Measurements from ENCODE around the gene LHX8. TPM values are rescaled to one million over a fixed set of nuclear protein-coding genes. Genes with fewer than 3 reads are reported as not detected.
"Not testable (repeated sequence)": the region's sequence is repeated elsewhere in the genome, so short reads cannot be mapped to it uniquely, and the experiment has no call there.

The LHX8 gene
- total RNA-seq, 1 donor, result not detected

DNA sequence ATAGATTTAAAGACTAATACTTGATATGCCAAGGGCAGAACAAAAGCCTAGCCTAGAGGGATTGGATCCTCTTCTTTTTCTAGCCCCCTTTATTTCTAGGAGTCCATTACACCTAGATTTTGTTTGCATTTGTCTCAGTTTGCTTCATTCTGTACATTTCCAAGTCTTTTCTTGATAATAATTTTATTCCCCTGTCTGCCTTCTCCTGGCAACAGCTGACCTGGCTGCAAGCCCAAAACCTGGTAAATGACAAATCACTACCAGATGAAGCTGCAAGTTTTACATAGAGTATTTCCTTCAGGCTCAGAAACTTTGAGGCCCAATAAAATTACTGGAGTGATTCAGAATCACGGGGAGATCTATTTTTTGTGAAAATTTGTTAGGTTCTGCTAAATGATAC lies 36.5 kb upstream of the LHX8 start:
- H2AFZ ChIP-seq (ENCODE audit: low read length), result no peak overlapping the region
- TF ChIP-seq, protein P1, sequence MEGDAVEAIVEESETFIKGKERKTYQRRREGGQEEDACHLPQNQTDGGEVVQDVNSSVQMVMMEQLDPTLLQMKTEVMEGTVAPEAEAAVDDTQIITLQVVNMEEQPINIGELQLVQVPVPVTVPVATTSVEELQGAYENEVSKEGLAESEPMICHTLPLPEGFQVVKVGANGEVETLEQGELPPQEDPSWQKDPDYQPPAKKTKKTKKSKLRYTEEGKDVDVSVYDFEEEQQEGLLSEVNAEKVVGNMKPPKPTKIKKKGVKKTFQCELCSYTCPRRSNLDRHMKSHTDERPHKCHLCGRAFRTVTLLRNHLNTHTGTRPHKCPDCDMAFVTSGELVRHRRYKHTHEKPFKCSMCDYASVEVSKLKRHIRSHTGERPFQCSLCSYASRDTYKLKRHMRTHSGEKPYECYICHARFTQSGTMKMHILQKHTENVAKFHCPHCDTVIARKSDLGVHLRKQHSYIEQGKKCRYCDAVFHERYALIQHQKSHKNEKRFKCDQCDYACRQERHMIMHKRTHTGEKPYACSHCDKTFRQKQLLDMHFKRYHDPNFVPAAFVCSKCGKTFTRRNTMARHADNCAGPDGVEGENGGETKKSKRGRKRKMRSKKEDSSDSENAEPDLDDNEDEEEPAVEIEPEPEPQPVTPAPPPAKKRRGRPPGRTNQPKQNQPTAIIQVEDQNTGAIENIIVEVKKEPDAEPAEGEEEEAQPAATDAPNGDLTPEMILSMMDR (IDR thresholded peaks at IDR 0.05; ENCODE audit: extremely low read depth, low read depth, low read length), result no peak
- no peaks in the 10 kb centered on the region for H3K79me2 ChIP-seq (ENCODE audit: insufficient read depth, low read length)
- DNase-seq (ENCODE audit: insufficient read length, low spot score, missing footprints), result no peak
- H4K20me1 ChIP-seq (ENCODE audit: insufficient read depth, low read length), result no peaks in the 10 kb centered on the region
- no peak overlapping the region for H3K4me2 ChIP-seq (ENCODE audit: insufficient read depth, low read length)
- H3K27ac ChIP-seq (ENCODE audit: low read depth, low read length), result no peak overlapping the region
- no peaks in the 10 kb centered on the region for H3K4me1 ChIP-seq (ENCODE audit: insufficient read depth, low read length)
- H3K36me3 ChIP-seq (ENCODE audit: insufficient read depth, low read length), result no peaks in the 10 kb centered on the region
- H3K27me3 ChIP-seq (ENCODE audit: insufficient read depth, low read length), result no peaks in the 10 kb centered on the region
- no peak overlapping the region for H3K4me3 ChIP-seq (ENCODE audit: insufficient read depth, low read length)
- peaks cover 2% of the 10 kb centered on the region for H3K9me3 ChIP-seq (ENCODE audit: low read depth, low read length)

DNA sequence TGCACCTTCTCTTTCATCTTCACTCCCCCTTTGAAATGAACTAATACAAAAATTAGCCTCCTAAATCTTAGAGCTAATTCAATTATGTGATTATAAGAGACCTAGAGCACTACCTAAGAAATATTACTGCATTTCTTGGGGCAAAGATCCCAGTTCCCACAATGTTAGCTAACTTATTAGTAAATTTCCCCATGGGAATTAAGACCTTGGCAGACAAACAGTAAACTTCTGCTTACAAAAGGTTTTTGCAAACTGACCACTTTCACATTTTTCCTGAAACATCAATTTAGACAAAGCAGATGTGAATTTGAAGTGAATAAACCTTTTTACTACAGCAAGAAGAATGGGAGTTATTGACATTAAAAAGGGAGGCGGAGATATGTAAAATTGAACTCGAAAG lies 34.6 kb upstream of the LHX8 start:
- TF ChIP-seq, protein P1 (IDR thresholded peaks at IDR 0.05; ENCODE audit: extremely low read depth, low read depth, low read length), result no peak
- Histone ChIP-seq H3K27ac (ENCODE audit: low read depth, low read length) (no peak overlapping the region), H4K20me1 (ENCODE audit: insufficient read depth, low read length) (no peaks in the 10 kb centered on the region), H3K79me2 (ENCODE audit: insufficient read depth, low read length) (no peaks in the 10 kb centered on the region), H3K4me1 (ENCODE audit: insufficient read depth, low read length) (no peaks in the 10 kb centered on the region), H2AFZ (ENCODE audit: low read length) (no peak overlapping the region), H3K4me3 (ENCODE audit: insufficient read depth, low read length) (no peak overlapping the region), H3K9me3 (ENCODE audit: low read depth, low read length) (no peaks in the 10 kb centered on the region), H3K36me3 (ENCODE audit: insufficient read depth, low read length) (no peaks in the 10 kb centered on the region), H3K27me3 (ENCODE audit: insufficient read depth, low read length) (no peaks in the 10 kb centered on the region), H3K4me2 (ENCODE audit: insufficient read depth, low read length) (no peak overlapping the region)
- DNase-seq (ENCODE audit: insufficient read length, low spot score, missing footprints), result no peak

GRCh38 chr1:75100481-75101092 lies 33.6 kb upstream of the LHX8 start:
- Histone ChIP-seq H3K4me2 (ENCODE audit: insufficient read depth, low read length) (no peak overlapping the region), H3K36me3 (ENCODE audit: insufficient read depth, low read length) (no peaks in the 10 kb centered on the region), H4K20me1 (ENCODE audit: insufficient read depth, low read length) (no peaks in the 10 kb centered on the region), H3K4me3 (ENCODE audit: insufficient read depth, low read length) (no peak overlapping the region), H3K27me3 (ENCODE audit: insufficient read depth, low read length) (no peaks in the 10 kb centered on the region), H3K79me2 (ENCODE audit: insufficient read depth, low read length) (no peaks in the 10 kb centered on the region), H3K27ac (ENCODE audit: low read depth, low read length) (no peak overlapping the region), H3K9me3 (ENCODE audit: low read depth, low read length) (no peaks in the 10 kb centered on the region), H2AFZ (ENCODE audit: low read length) (no peak overlapping the region), H3K4me1 (ENCODE audit: insufficient read depth, low read length) (no peaks in the 10 kb centered on the region)
- TF ChIP-seq, protein P1 (IDR thresholded peaks at IDR 0.05; ENCODE audit: extremely low read depth, low read depth, low read length), result no peak
- no peak for DNase-seq (ENCODE audit: insufficient read length, low spot score, missing footprints)

DNA sequence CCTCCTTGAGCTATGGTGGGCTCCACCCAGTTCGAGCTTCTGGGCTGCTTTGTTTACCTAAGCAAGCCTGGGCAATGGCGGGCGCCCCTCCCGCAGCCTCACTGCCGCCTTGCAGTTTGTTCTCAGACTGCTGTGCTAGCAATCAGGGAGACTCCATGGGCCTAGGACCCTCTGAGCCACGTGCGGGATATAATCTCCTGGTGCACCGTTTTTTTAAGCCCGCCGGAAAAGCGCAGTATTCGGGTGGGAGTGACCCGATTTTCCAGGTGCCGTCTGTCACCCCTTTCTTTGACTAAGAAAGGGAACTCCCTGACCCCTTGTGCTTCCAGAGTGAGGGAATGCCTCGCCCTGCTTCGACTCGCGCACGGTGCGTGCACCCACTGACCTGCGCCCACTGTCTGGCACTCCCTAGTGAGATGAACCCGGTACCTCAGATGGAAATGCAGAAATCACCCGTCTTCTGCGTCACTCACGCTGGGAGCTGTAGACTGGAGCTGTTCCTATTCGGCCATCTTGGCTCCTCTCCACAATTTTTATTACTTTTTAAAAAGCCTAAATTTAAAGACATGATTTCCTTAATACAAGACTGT lies 21.7 kb upstream of the LHX8 start:
- H3K36me3 ChIP-seq (ENCODE audit: insufficient read depth, low read length); DNase-seq (ENCODE audit: insufficient read length, low spot score, missing footprints); H4K20me1 ChIP-seq (ENCODE audit: insufficient read depth, low read length); H3K9me3 ChIP-seq (ENCODE audit: low read depth, low read length); H3K4me3 ChIP-seq (ENCODE audit: insufficient read depth, low read length); H3K79me2 ChIP-seq (ENCODE audit: insufficient read depth, low read length); H3K27ac ChIP-seq (ENCODE audit: low read depth, low read length); H3K4me1 ChIP-seq (ENCODE audit: insufficient read depth, low read length); H2AFZ ChIP-seq (ENCODE audit: low read length); H3K4me2 ChIP-seq (ENCODE audit: insufficient read depth, low read length); H3K27me3 ChIP-seq (ENCODE audit: insufficient read depth, low read length): not testable (repeated sequence)
